Mesendoderm (in vitro differentiated cells): ENCODE measurements around the gene GPBP1.

Source experiments
- DNase-seq: peaks from one replicate; pipeline ENCODE4 v3.0.0; 2013
- H2AK5ac ChIP-seq: 2 replicates; pipeline ENCODE4 v1.6.1; 2013; ENCODE audit warnings: low read length, inconsistent platforms
- H2BK120ac ChIP-seq: 2 replicates; pipeline ENCODE4 v1.6.1; 2013; ENCODE audit warnings: low read depth, mild to moderate bottlenecking, low read length, moderate library complexity, mixed read lengths
- H2BK15ac ChIP-seq: replicated peaks from 2 replicates; pipeline ENCODE4 v1.6.1; 2013; ENCODE audit warnings: low read depth, mild to moderate bottlenecking, moderate library complexity
- H2BK5ac ChIP-seq: 2 replicates; pipeline ENCODE4 v1.6.1; 2013; ENCODE audit warnings: low read length, inconsistent platforms
- H3K18ac ChIP-seq: 2 replicates; pipeline ENCODE4 v1.6.1; 2013; ENCODE audit warnings: mild to moderate bottlenecking, low read length, mixed read lengths
- H3K23ac ChIP-seq: one replicate; pipeline ENCODE4 v1.6.1; 2013; ENCODE audit warnings: low read length
- H3K27ac ChIP-seq: 2 replicates; pipeline ENCODE4 v1.5.1; 2013; ENCODE audit warnings: low read depth, mild to moderate bottlenecking, inconsistent platforms, low read length, moderate library complexity
- H3K27me3 ChIP-seq: 2 replicates; pipeline ENCODE4 v1.6.1; 2013; ENCODE audit warnings: low read length, control low read depth, mild to moderate bottlenecking, inconsistent platforms; ENCODE audit not compliant: insufficient read depth, poor library complexity
- H3K36me3 ChIP-seq: 2 replicates; pipeline ENCODE4 v1.6.1; 2013; ENCODE audit warnings: low read length, inconsistent platforms; ENCODE audit not compliant: control insufficient read depth, insufficient read depth
- H3K4ac ChIP-seq: one replicate; pipeline ENCODE4 v1.6.1; 2013; ENCODE audit warnings: low read depth, mild to moderate bottlenecking, low read length, moderate library complexity
- H3K4me1 ChIP-seq: 2 replicates; pipeline ENCODE4 v1.6.1; 2013; ENCODE audit warnings: low read depth, low read length, inconsistent platforms; ENCODE audit not compliant: control insufficient read depth
- H3K4me2 ChIP-seq: 2 replicates; pipeline ENCODE4 v1.6.1; 2013; ENCODE audit warnings: low read length
- H3K4me3 ChIP-seq: 2 replicates; pipeline ENCODE4 v1.5.1; 2013; ENCODE audit warnings: mild to moderate bottlenecking, low read length
- H3K56ac ChIP-seq: one replicate; pipeline ENCODE4 v1.6.1; 2013; ENCODE audit warnings: low read length
- H3K79me1 ChIP-seq: 2 replicates; pipeline ENCODE4 v1.6.1; 2013; ENCODE audit warnings: low read length, inconsistent platforms
- H3K79me2 ChIP-seq: 2 replicates; pipeline ENCODE4 v1.6.1; 2013; ENCODE audit warnings: mild to moderate bottlenecking, low read length; ENCODE audit not compliant: control insufficient read depth, insufficient read depth
- H3K9ac ChIP-seq: 2 replicates; pipeline ENCODE4 v1.6.1; 2013; ENCODE audit warnings: low read length, inconsistent platforms
- H4K5ac ChIP-seq: one replicate; pipeline ENCODE4 v1.6.1; 2013; ENCODE audit warnings: low read length
- H4K8ac ChIP-seq: one replicate; pipeline ENCODE4 v1.6.1; 2013; ENCODE audit warnings: low read depth, mild to moderate bottlenecking, control low read depth, low read length, moderate library complexity
- WGBS: extraction: QIAGEN DNeasy Blood & Tissue Kit; methylation state at CpG from one replicate; pipeline ENCODE4 v1.1.7; 2013; ENCODE audit warnings: low lambda C conversion rate, missing lambda C conversion rate; ENCODE audit not compliant: insufficient coverage; ENCODE audit errors: extremely low coverage; 5-methylcytosine and 5-hydroxymethylcytosine counted together

The GPBP1 gene

GRCh38 chr5:57298985-57299491, 125.2 kb downstream of the GPBP1 start:
- Histone ChIP-seq H3K56ac (peak overlapping the region; percentile 42), H2BK15ac (peak overlapping the region; percentile 23), H3K4me1 (no peaks in the 10 kb centered on the region), H3K27ac (no peak overlapping the region), H3K4ac (no peak overlapping the region), H3K36me3 (no peaks in the 10 kb centered on the region), H3K23ac (no peak overlapping the region), H4K5ac (no peak overlapping the region), H2BK120ac (no peak overlapping the region), H2BK5ac (no peak overlapping the region), H3K79me1 (no peaks in the 10 kb centered on the region), H3K4me3 (no peak overlapping the region), H3K18ac (no peak overlapping the region), H3K79me2 (no peaks in the 10 kb centered on the region), H4K8ac (no peak overlapping the region), H2AK5ac (no peak overlapping the region), H3K9ac (peak overlapping the region; percentile 13), H3K4me2 (peak overlapping the region; percentile 25), H3K27me3 (no peaks in the 10 kb centered on the region)
- WGBS = no CpG with 5 or more reads among the region's 15 CpGs
- DNase-seq = peak; percentile 72

GRCh38 chr5:57299986-57300385, 126.1 kb downstream of the GPBP1 start:
- no peak overlapping the region for H3K23ac ChIP-seq
- H2BK5ac ChIP-seq = no peak overlapping the region
- WGBS = no CpG with 5 or more reads among the region's 3 CpGs

DNA sequence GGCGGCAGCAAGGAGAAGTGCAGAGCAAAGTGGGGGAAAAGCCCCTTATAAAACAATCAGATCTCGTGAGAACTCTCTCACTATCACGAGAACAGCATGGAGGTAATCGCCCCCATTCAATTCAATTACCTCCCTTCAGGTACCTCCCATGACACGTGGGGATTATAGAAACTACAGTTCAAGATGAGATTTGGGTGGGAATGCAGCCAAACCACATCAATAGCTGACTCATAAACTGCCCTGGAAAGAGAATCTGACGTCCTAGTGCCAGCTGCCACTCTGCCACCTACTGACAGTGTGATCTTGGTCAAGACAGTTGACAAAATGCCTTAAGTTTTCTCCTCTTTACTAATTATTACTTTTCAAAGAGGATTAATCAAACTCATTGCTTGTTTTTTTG, 128.3 kb downstream of the GPBP1 start:
- H4K5ac ChIP-seq = no peak overlapping the region
- H3K36me3 ChIP-seq = no peaks in the 10 kb centered on the region
- H2BK120ac ChIP-seq = no peak overlapping the region
- no peak overlapping the region for H3K9ac ChIP-seq
- H3K79me1 ChIP-seq = no peaks in the 10 kb centered on the region
- no peak overlapping the region for H3K27ac ChIP-seq
- H3K4me2 ChIP-seq = no peak overlapping the region
- H3K27me3 ChIP-seq = no peaks in the 10 kb centered on the region
- no peak overlapping the region for H2BK15ac ChIP-seq
- no peak overlapping the region for H3K4me3 ChIP-seq
- no peak overlapping the region for H2BK5ac ChIP-seq
- no peak overlapping the region for H4K8ac ChIP-seq
- no peak overlapping the region for H3K18ac ChIP-seq
- no CpG with 5 or more reads among the region's 6 CpGs for WGBS
- H3K4ac ChIP-seq = no peak overlapping the region
- H2AK5ac ChIP-seq = no peak overlapping the region
- no peaks in the 10 kb centered on the region for H3K4me1 ChIP-seq
- peak; percentile 63 for DNase-seq
- no peak overlapping the region for H3K56ac ChIP-seq
- H3K23ac ChIP-seq = no peak overlapping the region
- H3K79me2 ChIP-seq = no peaks in the 10 kb centered on the region

More at GRCh38 chr5:57299986-57300385, 126.1 kb downstream of the GPBP1 start:
- no peaks in the 10 kb centered on the region for H3K79me1 ChIP-seq
- H4K5ac ChIP-seq = no peak overlapping the region
- no peaks in the 10 kb centered on the region for H3K79me2 ChIP-seq
- no peak overlapping the region for H3K4ac ChIP-seq
- no peak overlapping the region for H3K4me3 ChIP-seq
- no peak overlapping the region for H2BK120ac ChIP-seq
- no peak overlapping the region for H3K9ac ChIP-seq
- DNase-seq = no peak
- H3K36me3 ChIP-seq = no peaks in the 10 kb centered on the region
- no peak overlapping the region for H3K56ac ChIP-seq
- H2BK15ac ChIP-seq = no peak overlapping the region
- no peak overlapping the region for H3K27ac ChIP-seq
- H3K27me3 ChIP-seq = no peaks in the 10 kb centered on the region
- no peak overlapping the region for H3K4me2 ChIP-seq
- no peak overlapping the region for H4K8ac ChIP-seq
- no peaks in the 10 kb centered on the region for H3K4me1 ChIP-seq
- H2AK5ac ChIP-seq = no peak overlapping the region
- H3K18ac ChIP-seq = no peak overlapping the region

GRCh38 chr5:57302643-57303042, 128.8 kb downstream of the GPBP1 start:
- H3K23ac ChIP-seq = no peak overlapping the region
- H2BK5ac ChIP-seq = no peak overlapping the region
- H3K27me3 ChIP-seq = no peaks in the 10 kb centered on the region
- H3K9ac ChIP-seq = no peak overlapping the region
- H3K4me2 ChIP-seq = no peak overlapping the region
- H2AK5ac ChIP-seq = no peak overlapping the region
- H3K36me3 ChIP-seq = no peaks in the 10 kb centered on the region
- no peaks in the 10 kb centered on the region for H3K4me1 ChIP-seq
- no peak overlapping the region for H4K8ac ChIP-seq
- H3K4me3 ChIP-seq = no peak overlapping the region
- no peak overlapping the region for H3K27ac ChIP-seq
- no peak overlapping the region for H2BK15ac ChIP-seq
- DNase-seq = peak; percentile 12
- H3K79me1 ChIP-seq = no peaks in the 10 kb centered on the region
- H3K79me2 ChIP-seq = no peaks in the 10 kb centered on the region
- no peak overlapping the region for H2BK120ac ChIP-seq
- no peak overlapping the region for H3K4ac ChIP-seq
- H3K18ac ChIP-seq = no peak overlapping the region
- no peak overlapping the region for H3K56ac ChIP-seq
- no peak overlapping the region for H4K5ac ChIP-seq

- H3K4me1 ChIP-seq = no peaks in the 10 kb centered on the region
- H2BK15ac ChIP-seq = no peak overlapping the region
- H3K18ac ChIP-seq = no peak overlapping the region
- no peak overlapping the region for H3K56ac ChIP-seq
- H3K27ac ChIP-seq = no peak overlapping the region
- no peaks in the 10 kb centered on the region for H3K36me3 ChIP-seq
- WGBS = no CpG with 5 or more reads among the region's 3 CpGs
- no peaks in the 10 kb centered on the region for H3K79me1 ChIP-seq
- no peak overlapping the region for H3K4me2 ChIP-seq
- no peak overlapping the region for H4K5ac ChIP-seq
- H2BK5ac ChIP-seq = no peak overlapping the region
- H3K9ac ChIP-seq = no peak overlapping the region
- H2AK5ac ChIP-seq = no peak overlapping the region
- H3K79me2 ChIP-seq = no peaks in the 10 kb centered on the region
- no peak overlapping the region for H3K4me3 ChIP-seq
- no peak overlapping the region for H2BK120ac ChIP-seq
- no peak overlapping the region for H4K8ac ChIP-seq
- H3K23ac ChIP-seq = no peak overlapping the region
- no peak overlapping the region for H3K4ac ChIP-seq
- H3K27me3 ChIP-seq = no peaks in the 10 kb centered on the region
- DNase-seq = peak; percentile 53
These were observed 130.1 kb downstream of the GPBP1 start for GRCh38 chr5:57303985-57304384.

DNA sequence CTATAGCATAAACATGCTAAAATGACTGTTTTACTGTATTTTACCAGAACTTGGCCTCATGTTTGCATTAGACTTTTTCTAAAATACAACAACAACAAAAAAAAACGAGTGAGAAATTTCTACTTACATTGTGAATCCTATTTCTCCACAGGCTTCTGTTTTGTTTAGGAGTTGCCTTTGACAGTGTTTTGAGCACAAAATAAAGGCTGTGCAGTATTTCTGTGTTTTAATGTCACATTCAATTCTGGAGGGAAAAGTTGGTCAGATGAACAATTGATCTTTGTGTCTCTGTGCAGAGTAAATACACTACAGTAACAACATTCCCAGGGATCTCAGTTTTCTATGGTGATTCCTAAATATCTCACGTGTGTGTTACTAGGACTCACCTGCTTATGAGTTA, 131.1 kb downstream of the GPBP1 start:
- no peak for DNase-seq
- H3K36me3 ChIP-seq = no peaks in the 10 kb centered on the region
- H2AK5ac ChIP-seq = no peak overlapping the region
- WGBS = no CpG with 5 or more reads among the region's 2 CpGs
- no peaks in the 10 kb centered on the region for H3K79me2 ChIP-seq
- H3K56ac ChIP-seq = no peak overlapping the region
- no peaks in the 10 kb centered on the region for H3K79me1 ChIP-seq
- no peak overlapping the region for H4K8ac ChIP-seq
- H3K9ac ChIP-seq = no peak overlapping the region
- no peak overlapping the region for H3K4me3 ChIP-seq
- no peak overlapping the region for H2BK120ac ChIP-seq
- H2BK5ac ChIP-seq = no peak overlapping the region
- H3K4me1 ChIP-seq = no peaks in the 10 kb centered on the region
- H3K18ac ChIP-seq = no peak overlapping the region
- no peaks in the 10 kb centered on the region for H3K27me3 ChIP-seq
- no peak overlapping the region for H3K27ac ChIP-seq
- H3K4me2 ChIP-seq = no peak overlapping the region
- no peak overlapping the region for H3K4ac ChIP-seq
- no peak overlapping the region for H4K5ac ChIP-seq
- H2BK15ac ChIP-seq = no peak overlapping the region
- no peak overlapping the region for H3K23ac ChIP-seq
